Stimulated activated CD4-positive, alpha-beta T cell treated with anti-CD3 and anti-CD28 coated beads, Interleukin-15, amount 100 ng/mL, for 24 hours (primary cell): ENCODE data around the gene ZNF800.

Experiments used
- DNase-seq: peaks from one replicate; pipeline ENCODE4 v3.0.0-alpha.2; 2020

Gene ZNF800

DNA sequence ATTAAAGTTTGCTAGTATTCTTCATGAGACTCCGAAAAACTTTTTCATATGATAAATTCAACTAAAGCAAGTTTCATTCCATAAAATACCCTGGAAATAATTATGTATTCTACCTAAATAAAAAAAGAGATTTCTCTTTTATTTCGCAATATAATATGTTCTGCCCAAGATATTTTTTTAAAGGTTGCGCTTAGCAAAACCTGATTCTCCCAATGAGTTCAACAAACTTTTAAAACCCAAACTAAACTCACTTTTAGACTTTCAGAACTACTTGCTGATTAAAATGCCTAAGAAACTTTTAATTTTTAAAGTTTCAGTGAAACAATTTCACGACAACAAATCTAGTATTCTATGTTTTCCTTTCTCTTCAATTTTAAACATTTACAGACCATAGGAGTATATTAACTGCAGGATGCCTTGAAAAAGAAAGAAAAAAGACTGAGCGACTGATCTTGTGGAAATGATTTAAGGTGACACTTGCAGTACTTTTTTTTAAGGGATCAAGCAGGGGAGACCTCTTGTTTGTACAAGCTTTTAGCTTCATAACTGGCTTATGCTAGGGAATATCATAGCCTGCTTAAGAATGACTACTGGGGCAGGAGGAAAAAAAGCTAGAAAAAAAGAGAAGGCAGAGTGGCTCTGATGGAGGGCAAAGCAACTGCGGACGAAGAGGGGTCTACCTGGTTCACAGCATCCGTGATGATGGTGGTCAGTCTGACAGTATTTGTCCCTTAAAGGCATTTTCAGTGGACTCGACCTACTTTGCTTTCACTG, 1.5 kb downstream of the ZNF800 start:
- DNase-seq, result no peak

DNA sequence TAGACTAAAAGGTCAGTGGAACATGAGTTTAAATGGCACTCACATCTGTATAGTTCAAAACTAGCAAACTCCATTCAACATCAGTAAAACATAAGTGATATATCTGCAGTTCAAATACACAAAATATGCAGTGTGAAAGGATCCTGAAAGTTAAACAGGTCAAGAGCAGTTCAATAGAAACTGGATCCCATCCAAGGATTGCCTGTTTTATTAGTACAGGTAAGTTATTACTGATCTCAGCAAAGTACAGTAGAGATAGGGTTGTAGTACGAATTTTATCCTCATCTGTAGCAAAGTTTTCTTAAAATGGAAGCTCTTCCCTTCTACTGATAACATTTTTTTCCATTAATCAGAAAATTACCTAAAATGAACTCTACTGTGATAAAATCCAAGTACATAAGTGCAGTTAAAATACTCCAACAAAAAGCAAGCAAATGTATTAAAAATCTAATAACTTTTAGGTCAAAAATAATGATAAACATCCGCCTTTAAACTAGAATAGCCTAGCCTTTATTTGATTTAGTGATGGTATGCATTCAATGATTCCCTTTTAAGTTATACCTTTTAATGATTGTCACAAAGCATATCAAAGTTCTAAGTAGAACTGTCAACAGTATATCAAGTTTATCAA, 2.2 kb downstream of the ZNF800 start:
- DNase-seq, result no peak

GRCh38 chr7:127389321-127389720, 3.2 kb downstream of the ZNF800 start:
- DNase-seq, result no peak

GRCh38 chr7:127387974-127388373, 4.5 kb downstream of the ZNF800 start:
- no peak for DNase-seq

DNA sequence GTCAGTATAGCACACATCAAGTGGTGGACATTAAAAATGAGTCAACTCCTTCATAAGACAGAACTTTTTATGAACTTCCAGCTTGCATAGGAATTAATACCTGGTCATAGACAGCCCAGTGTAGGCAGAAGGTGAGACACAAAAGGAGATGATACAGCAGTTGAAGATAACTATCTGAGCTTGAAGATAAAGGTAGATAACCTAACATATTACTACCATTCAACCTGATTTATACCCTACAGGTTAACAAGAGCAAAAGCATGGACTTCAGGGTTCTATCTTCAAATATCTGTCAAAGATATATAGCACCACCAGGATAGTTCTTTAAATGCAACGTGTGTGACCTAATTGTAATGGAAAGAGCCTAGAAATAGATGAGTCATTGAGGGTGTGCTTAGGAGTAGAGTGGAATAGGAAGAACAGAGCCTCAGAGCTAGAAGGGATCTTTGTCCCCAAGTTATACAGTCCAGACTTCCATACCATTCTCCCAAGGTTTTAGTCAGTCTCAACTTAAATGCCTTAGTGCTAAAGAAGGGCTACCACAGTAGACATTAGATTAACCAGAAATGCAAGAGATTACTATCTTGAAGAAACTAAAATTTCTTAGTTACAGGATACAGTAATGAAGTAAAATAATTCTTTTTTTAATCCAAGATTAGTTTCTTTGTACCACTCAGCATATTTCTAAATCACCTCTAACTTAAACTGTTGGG, 9.2 kb downstream of the ZNF800 start:
- DNase-seq, result no peak

- DNase-seq, result no peak
Observed at GRCh38 chr7:127382301-127383085, 10.0 kb downstream of the ZNF800 start.

- no peak for DNase-seq
Observed at GRCh38 chr7:127380479-127380878, 12.0 kb downstream of the ZNF800 start.

DNA sequence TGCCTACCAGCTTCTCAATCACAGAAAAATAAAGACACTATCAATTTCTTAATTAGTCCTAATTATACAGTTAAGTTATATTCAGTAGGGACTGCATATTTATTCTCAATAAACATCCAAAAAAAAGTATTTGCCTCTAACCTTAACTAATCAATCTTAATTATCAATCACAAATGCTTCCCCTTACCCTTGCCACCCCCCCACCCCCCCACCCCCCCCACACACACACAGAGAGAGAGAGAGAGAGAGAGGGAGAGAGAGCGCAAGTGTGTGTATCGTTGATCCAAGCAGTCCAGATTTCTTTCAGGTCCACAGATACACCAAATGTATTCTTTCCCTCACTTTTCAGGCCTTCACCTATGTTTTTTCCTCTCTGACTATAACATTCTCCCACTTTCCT, 12.9 kb downstream of the ZNF800 start:
- no peak for DNase-seq

DNA sequence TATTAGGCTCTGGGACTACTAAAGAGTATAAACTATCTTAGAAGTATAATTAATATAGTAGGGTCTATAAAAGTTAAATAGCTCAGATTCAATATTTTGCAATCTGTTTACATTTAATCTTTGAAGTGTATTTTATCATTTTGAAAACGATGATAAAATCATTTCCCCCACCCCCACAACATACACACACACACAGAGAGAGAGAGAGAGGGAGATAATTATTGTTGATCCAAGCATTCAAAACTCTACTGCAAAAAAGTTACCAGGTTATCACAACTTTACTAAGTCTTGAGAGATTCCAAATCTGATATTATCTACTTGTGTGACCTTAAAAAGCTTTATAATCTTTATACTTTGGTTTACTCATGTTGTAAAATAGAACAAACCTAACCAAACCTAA, 14.0 kb downstream of the ZNF800 start:
- DNase-seq, result no peak

- no peak for DNase-seq
Observed at GRCh38 chr7:127377425-127377824, 15.1 kb downstream of the ZNF800 start.

DNA sequence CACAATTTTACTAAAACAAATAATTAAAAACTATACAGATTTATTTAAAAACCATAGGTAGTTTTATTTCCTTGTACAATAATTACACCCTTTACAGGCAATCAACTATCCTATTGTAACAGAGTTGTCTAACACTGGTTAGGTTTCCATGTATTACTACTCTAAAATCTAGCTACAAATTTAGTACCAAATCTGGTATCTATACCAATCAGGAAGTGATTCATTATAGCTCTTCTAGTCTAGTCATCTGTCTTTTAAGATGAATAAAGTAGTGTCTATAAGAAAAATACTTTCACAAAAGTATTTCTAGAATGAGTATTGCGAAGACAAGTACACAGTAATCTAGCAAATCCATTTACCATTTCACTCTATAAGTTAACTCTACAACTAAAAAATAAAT, 16.9 kb downstream of the ZNF800 start:
- DNase-seq, result no peak

GRCh38 chr7:127367679-127368078, 24.8 kb downstream of the ZNF800 start:
- DNase-seq, result no peak

GRCh38 chr7:127366680-127367079, 25.8 kb downstream of the ZNF800 start:
- DNase-seq, result no peak

GRCh38 chr7:127365957-127366315, 26.6 kb downstream of the ZNF800 start:
- no peak for DNase-seq

DNA sequence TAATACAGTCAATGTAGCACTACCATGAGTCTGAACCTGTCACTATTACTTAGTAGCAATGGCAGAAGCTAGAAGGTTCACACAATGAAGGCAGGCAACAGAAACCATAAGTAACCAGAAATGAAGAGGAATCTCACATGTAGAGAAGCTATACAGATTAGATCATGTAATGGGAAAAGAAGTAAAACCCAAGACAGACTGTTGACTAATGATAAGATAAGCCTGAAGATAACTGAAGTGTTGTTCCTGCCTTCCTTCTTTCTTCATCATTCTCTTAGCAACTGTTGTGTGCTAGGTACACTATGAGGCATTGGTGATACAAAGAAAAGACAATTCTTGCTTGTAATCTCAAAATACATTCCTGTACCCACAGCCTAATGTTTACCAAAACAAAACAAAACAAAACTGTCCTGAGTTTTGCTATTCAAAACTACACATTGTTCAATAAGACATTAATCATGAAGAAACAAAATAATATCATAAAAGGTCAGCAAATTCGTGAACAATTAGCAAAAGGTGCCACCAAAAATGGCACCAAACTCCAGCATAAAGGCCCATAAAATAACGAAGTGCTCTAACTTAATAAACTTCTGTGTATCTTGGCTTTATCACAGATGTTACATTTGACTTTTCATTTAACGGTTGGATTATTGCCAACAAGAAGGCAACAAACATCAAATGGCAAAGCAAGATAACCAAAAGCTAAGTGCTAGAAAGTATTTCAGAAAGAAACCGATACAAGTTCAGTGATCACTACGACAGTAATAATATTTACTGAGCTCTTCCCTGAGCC, 27.1 kb downstream of the ZNF800 start:
- DNase-seq, result no peak

DNA sequence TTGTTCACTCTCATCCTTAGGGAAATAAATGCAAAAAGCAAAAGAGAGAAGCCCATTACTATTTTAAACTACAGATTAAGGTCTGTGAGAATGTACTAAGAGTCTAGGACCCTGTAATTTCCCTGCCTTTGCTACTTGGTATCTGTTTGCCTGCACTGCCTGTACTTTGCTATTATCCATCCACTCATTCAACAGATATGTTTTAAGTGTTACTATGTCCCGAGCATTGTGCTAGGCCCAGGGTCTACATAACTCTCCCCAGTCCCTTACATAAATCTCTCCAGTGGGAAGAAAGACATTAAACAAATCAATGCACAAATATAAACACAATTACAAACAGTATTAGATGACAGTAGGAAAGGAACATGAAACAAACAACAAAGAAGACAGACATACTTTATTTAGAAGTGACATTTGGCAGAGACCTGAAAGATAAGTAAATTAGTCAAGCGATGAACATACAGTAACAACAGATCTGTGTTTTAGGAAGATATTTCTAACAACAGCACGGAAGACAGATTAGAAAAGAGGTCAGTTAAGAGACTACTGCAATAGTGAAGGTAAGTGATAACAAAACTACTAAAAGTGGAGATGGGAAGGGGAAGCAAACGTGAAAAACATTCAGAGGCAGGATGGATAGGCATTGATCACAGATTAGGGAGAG, 30.0 kb downstream of the ZNF800 start:
- no peak for DNase-seq

DNA sequence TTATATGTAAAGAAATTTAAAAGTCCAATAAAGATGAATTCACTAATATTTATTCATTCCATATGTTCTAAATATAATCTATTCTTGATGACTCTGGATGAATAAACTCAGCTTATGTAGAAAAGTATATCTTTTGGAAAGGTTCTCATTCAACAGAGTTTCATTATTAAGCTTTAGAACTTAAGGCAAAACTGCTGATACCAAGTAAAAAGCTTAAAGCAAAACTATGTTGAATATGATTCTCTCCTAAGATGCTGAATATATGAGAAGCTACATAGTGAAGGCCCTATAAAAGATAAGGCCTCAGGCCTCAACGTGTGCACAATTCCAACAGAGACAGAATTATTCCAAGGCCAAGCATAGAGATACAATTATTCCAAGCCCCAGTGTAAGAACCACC, 30.8 kb downstream of the ZNF800 start:
- no peak for DNase-seq

- DNase-seq, result no peak
Observed at GRCh38 chr7:127359011-127359410, 33.5 kb downstream of the ZNF800 start.

DNA sequence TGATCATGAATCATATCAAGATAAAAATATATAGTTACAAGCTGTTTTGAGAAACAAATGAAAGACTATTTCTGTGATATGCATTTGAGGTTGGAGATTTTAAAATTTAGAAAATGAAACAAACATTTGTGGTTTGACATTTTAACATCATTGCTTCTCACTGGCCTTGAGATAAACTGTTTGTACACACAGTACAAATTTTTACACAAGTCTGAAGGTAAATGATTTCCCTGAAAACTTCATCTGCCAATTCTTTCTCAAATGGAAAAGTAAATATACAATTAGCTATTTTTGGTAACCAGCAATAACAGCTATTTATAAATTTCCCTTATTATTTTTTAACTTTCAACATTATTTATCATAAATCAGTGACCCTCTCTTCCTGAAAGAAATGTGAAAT, 38.6 kb downstream of the ZNF800 start:
- no peak for DNase-seq

DNA sequence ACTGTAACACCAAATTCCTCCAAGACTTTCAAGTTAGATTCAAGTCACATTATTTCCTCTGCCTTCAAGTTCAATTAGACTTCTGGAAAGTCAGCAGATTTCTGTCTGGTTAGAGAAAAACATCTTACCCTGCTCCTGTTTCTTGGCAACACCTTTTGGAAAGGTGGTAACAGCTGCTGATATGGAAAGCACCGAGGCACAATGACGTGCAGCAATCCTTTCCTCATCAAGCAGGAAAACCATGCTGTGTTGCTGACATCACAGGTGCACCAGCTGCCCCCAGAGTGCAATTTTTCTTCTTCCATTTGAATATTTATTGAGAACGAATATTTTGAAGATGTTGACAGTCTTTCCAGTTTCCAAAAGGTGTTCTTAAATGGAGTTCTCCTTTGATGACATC, 41.9 kb downstream of the ZNF800 start:
- no peak for DNase-seq

GRCh38 chr7:127349881-127350280, 42.6 kb downstream of the ZNF800 start:
- DNase-seq, result no peak

- no peak for DNase-seq
Observed at GRCh38 chr7:127348247-127348631, 44.3 kb downstream of the ZNF800 start.
